K562 (cell line): ENCODE measurements around the gene G6PC3. TPM values are rescaled to one million over a fixed set of nuclear protein-coding genes. Genes with fewer than 3 reads are reported as not detected.

ENCODE experiments used
- ATAC-seq: fragments of 200-7000 bp; cut with Tn5 transposase; 3 replicates; pipeline ENCODE4 v1.9.1; 2020; ENCODE audit warnings: moderate library complexity
- BruUV-seq: library from RNA; stranded (reverse); fragments of 400-500 nt; replicated peaks from 2 replicates; lab custom pipeline; 2021; lab: Mats Ljungman, UMichigan
- CTCF ChIA-PET: fragments of 300-600 bp; formaldehyde crosslinking; extraction: SDS; loops from one replicate; lab custom pipeline; 2021; ENCODE audit warnings: low intra/inter-chr PET ratio; lab: Yijun Ruan, JAX
- POLR2A ChIA-PET: fragments of 300-600, 350-650 bp; sonication (Branson Sonifier 250); formaldehyde crosslinking; extraction: SDS; loops from one replicate; lab custom pipeline; 2021; ENCODE audit warnings: antibody characterized with exemption, inconsistent platforms; lab: Yijun Ruan, JAX
- DNase-seq, 4 experiments: peaks; one replicate each; pipeline versions ENCODE4 v3.0.0 to v3.0.0-alpha.2; 2011 to 2018; ENCODE audit warnings: low spot score in 3 of 4, mixed read lengths in 3 of 4; ENCODE audit errors: extremely low read depth in 1 of 4
- FAIRE-seq: peaks from 2 replicates; lab custom pipeline; 2011; peaks lifted over from hg19 to GRCh38; lab: Jason Lieb, UNC
- H2AFZ ChIP-seq: 2 replicates; pipeline ENCODE4 v1.6.0; 2011; ENCODE audit warnings: low read depth, low read length, control low read depth, inconsistent platforms
- H3K27ac ChIP-seq: fragments of 200-600 bp; 3 replicates; pipeline ENCODE4 v1.8.0; 2011; ENCODE audit warnings: low read depth, mild to moderate bottlenecking, control low read depth, inconsistent platforms, low read length, moderate library complexity, mixed read lengths; ENCODE audit errors: extremely low read depth
- H3K27me3 ChIP-seq, 2 experiments: fragments of 300-600 bp in 1 of 2; 2 replicates in 1 of 2; 3 replicates in 1 of 2; pipeline versions ENCODE4 v1.6.0 to v1.8.0; 2011; ENCODE audit warnings: inconsistent platforms in 2 of 2, low read length in 2 of 2, mild to moderate bottlenecking in 1 of 2, mixed read lengths in 1 of 2, moderate library complexity in 1 of 2; ENCODE audit not compliant: control insufficient read depth in 2 of 2, insufficient read depth in 2 of 2
- H3K36me3 ChIP-seq: fragments of 300-600 bp; 3 replicates; pipeline ENCODE4 v1.8.0; 2011; ENCODE audit warnings: mild to moderate bottlenecking, low read length, inconsistent platforms; ENCODE audit not compliant: control insufficient read depth, insufficient read depth
- H3K4me1 ChIP-seq, 2 experiments: fragments of 200-600 bp in 1 of 2; replicated peaks in 1 of 2; 2 replicates in 1 of 2; 3 replicates in 1 of 2; pipeline versions ENCODE4 v1.5.1 to v1.8.0; 2011; ENCODE audit warnings: inconsistent platforms in 2 of 2, low read length in 2 of 2, mild to moderate bottlenecking in 1 of 2, mixed read lengths in 1 of 2, moderate library complexity in 1 of 2; ENCODE audit not compliant: control insufficient read depth in 2 of 2, insufficient read depth in 2 of 2
- H3K4me2 ChIP-seq: 2 replicates; pipeline ENCODE4 v1.6.1; 2011; ENCODE audit warnings: low read length, control low read depth, inconsistent platforms, mixed read lengths; ENCODE audit not compliant: insufficient read depth
- H3K4me3 ChIP-seq: fragments of 200-600 bp; sonication (generic), shearing (Covaris generic); 2 replicates; pipeline ENCODE4 v1.5.1; 2016; ENCODE audit warnings: control low read depth, inconsistent platforms
- H3K79me2 ChIP-seq: fragments of 200-600 bp; 3 replicates; pipeline ENCODE4 v1.8.0; 2011; ENCODE audit warnings: low read length, inconsistent platforms; ENCODE audit not compliant: control insufficient read depth, insufficient read depth
- H3K9ac ChIP-seq, 2 experiments: 2 replicates each; pipeline versions ENCODE4 v1.6.0 to v1.6.1; 2011; ENCODE audit warnings: low read depth in 2 of 2, low read length in 2 of 2, control low read depth in 1 of 2, inconsistent platforms in 1 of 2, mild to moderate bottlenecking in 1 of 2, mixed read lengths in 1 of 2; ENCODE audit not compliant: insufficient read depth in 1 of 2
- H3K9me1 ChIP-seq: one replicate; pipeline ENCODE4 v1.6.0; 2011; ENCODE audit warnings: inconsistent platforms, mild to moderate bottlenecking, low read length, moderate library complexity; ENCODE audit not compliant: control insufficient read depth, insufficient read depth
- H3K9me3 ChIP-seq: replicated peaks from 2 replicates; pipeline ENCODE4 v1.5.1; 2011; ENCODE audit warnings: low read depth, low read length, inconsistent platforms; ENCODE audit not compliant: control insufficient read depth, insufficient read depth
- H4K20me1 ChIP-seq: replicated peaks from 2 replicates; pipeline ENCODE4 v1.6.1; 2011; ENCODE audit warnings: low read length, inconsistent platforms, mixed read lengths; ENCODE audit not compliant: control insufficient read depth, insufficient read depth
- C11orf30 ChIP-seq: fragments of 450-650 bp; IDR thresholded peaks from 2 replicates; pipeline ENCODE4 v1.6.1; 2016; ENCODE audit warnings: low read depth, mild to moderate bottlenecking
- CTBP1 ChIP-seq: fragments of 450-650 bp; IDR thresholded peaks from 2 replicates; pipeline ENCODE4 v1.6.1; 2016; ENCODE audit warnings: borderline replicate concordance
- EWSR1 ChIP-seq: fragments of 450-650 bp; IDR thresholded peaks from 2 replicates; pipeline ENCODE4 v1.6.1; 2018; ENCODE audit warnings: borderline replicate concordance, mild to moderate bottlenecking, low read depth, moderate library complexity; ENCODE audit not compliant: partially characterized antibody
- TAF7 ChIP-seq: fragments of 450-650 bp; IDR thresholded peaks from 2 replicates; pipeline ENCODE4 v1.6.1; 2016; ENCODE audit warnings: missing genetic modification characterization, missing compliant biosample characterization
- ZBTB5 ChIP-seq: fragments of 450-650 bp; IDR thresholded peaks from 2 replicates; pipeline ENCODE4 v1.6.1; 2017; ENCODE audit warnings: antibody characterized with exemption
- WGBS: fragments of 100-300 bp; shearing (Covaris generic); methylation state at CpG from one replicate; pipeline ENCODE4 v1.1.6; 2016; ENCODE audit warnings: low coverage, mixed read lengths; ENCODE audit not compliant: insufficient coverage; ENCODE audit errors: missing lambda C conversion rate; 5-methylcytosine and 5-hydroxymethylcytosine counted together
- in situ Hi-C: fragments of 300-500 bp; cut with MboI; formaldehyde crosslinking; loops from 4 replicates; pipeline ENCODE4 v1.15.0; 2018; ENCODE audit warnings: inconsistent platforms, mixed read lengths
- intact Hi-C: fragments of 100-400 bp; cut with micrococcal nuclease; formaldehyde crosslinking; loops from 2 replicates; pipeline ENCODE4 v1.14.2; 2022
- polyA plus RNA-seq, 8 experiments: library from polyadenylated mRNA; depleted of rRNA in 4 of 8; stranded (reverse) in 5 of 8; unstranded in 3 of 8; fragments of >200 nt; fragmentation: Nextera tagmentation in 2 of 8; fragmentation: Illumina TruSeq in 1 of 8; extraction: Ambion mirVana in 2 of 8; extraction: Trizol in 1 of 8; gene quantifications; 2 replicates each; pipeline versions ENCODE4 v1.2.1 to v1.2.3, GENCODE V29; 2011 to 2014; ENCODE audit warnings: inconsistent platforms in 1 of 8, missing spikeins in 1 of 8
- total RNA-seq, 7 experiments: library from RNA; depleted of rRNA in 6 of 7; stranded (reverse); fragments of >200 nt in 6 of 7; fragmentation: Illumina TruSeq in 2 of 7; extraction: Trizol in 2 of 7; gene quantifications; 2 replicates each; pipeline versions ENCODE4 v1.2.1 to v1.2.3, GENCODE V29; 2011 to 2021; ENCODE audit warnings: low replicate concordance in 1 of 7

Gene G6PC3
- total and polyA plus RNA-seq, 9 of the 15 experiments (the other 6 are each of a cell fraction or from before 2014, with no cell fraction given) = 10.4 to 57.8 (median 31.1) TPM

GRCh38 chr17:44061446-44061845 is 9.1 kb upstream of the G6PC3 start:
- Histone ChIP-seq H3K9me3 (no peaks in the 10 kb centered on the region), H3K4me2 (no peak overlapping the region), H3K9ac (no peak overlapping the region), H3K4me1 (peaks cover 6 to 14% of the 10 kb centered on the region in 2 experiments; a peak in 3 of 5 replicates), H3K79me2 (peaks cover 92% of the 10 kb centered on the region), H3K27me3 (no peaks in the 10 kb centered on the region), H4K20me1 (peaks cover 10% of the 10 kb centered on the region; the same call in 1 of the 2 replicates), H3K4me3 (no peak overlapping the region), H2AFZ (no peak overlapping the region), H3K27ac (no peak overlapping the region), H3K36me3 (peaks cover 70% of the 10 kb centered on the region), H3K9me1 (no peaks in the 10 kb centered on the region)
- no peak for FAIRE-seq
- in situ Hi-C loops = no loop called here
- intact Hi-C loops = no loop called here
- ChIA-PET CTCF (no interaction called here), POLR2A (interaction anchor here (0.7 to 1.6 kb wide), 4 partner anchors 8 to 109 kb away, joined by 3 to 5 read pairs (median 4); partner anchors contain the start of gene HDAC5)
- no peak for DNase-seq
- TF ChIP-seq TAF7 (tag) (no peak), ZBTB5 (no peak), CTBP1 (no peak), EWSR1 (no peak), C11orf30 (no peak)
- BruUV-seq = no TSS peak
- 71% methylated on average over 1 of the region's 1 CpG for WGBS
- no peak for ATAC-seq
